ENCODE data around the gene OR6J1.
"Not testable (repeated sequence)": the region's sequence is repeated elsewhere in the genome, so short reads cannot be mapped to it uniquely, and the experiment has no call there.

GRCh38 chr14:22615765-22616164 is 28.4 kb downstream of the OR6J1 start:
- TF ChIP-seq, protein P1, sequence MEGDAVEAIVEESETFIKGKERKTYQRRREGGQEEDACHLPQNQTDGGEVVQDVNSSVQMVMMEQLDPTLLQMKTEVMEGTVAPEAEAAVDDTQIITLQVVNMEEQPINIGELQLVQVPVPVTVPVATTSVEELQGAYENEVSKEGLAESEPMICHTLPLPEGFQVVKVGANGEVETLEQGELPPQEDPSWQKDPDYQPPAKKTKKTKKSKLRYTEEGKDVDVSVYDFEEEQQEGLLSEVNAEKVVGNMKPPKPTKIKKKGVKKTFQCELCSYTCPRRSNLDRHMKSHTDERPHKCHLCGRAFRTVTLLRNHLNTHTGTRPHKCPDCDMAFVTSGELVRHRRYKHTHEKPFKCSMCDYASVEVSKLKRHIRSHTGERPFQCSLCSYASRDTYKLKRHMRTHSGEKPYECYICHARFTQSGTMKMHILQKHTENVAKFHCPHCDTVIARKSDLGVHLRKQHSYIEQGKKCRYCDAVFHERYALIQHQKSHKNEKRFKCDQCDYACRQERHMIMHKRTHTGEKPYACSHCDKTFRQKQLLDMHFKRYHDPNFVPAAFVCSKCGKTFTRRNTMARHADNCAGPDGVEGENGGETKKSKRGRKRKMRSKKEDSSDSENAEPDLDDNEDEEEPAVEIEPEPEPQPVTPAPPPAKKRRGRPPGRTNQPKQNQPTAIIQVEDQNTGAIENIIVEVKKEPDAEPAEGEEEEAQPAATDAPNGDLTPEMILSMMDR (IDR thresholded peaks at IDR 0.05) = not testable (repeated sequence)
- not testable (repeated sequence) for TF ChIP-seq USF2 (IDR thresholded peaks at IDR 0.05; ENCODE audit: borderline replicate concordance, low read depth, low read length); YY1 (IDR thresholded peaks at IDR 0.05; ENCODE audit: low read depth); TCF12 (IDR thresholded peaks at IDR 0.05); POLR2AphosphoS5 (IDR thresholded peaks at IDR 0.05; ENCODE audit: low read depth, low read length); EP300 (IDR thresholded peaks at IDR 0.05; ENCODE audit: borderline replicate concordance in 1 of 2, low read depth in 1 of 2, low read length in 1 of 2); FOXM1 (IDR thresholded peaks at IDR 0.05; ENCODE audit: low read depth); IRF3 (IDR thresholded peaks at IDR 0.05; ENCODE audit: low read depth, low read length); SIN3A (IDR thresholded peaks at IDR 0.05; ENCODE audit: borderline replicate concordance, low read depth, low read length); JUND (IDR thresholded peaks at IDR 0.05); EZH2phosphoT487 (IDR thresholded peaks at IDR 0.05; ENCODE audit: borderline replicate concordance, low read depth); NFIC (IDR thresholded peaks at IDR 0.05; ENCODE audit: borderline replicate concordance); TAF1 (IDR thresholded peaks at IDR 0.05; ENCODE audit: borderline replicate concordance, low read depth, low read length)
- TF ChIP-seq, protein P2, sequence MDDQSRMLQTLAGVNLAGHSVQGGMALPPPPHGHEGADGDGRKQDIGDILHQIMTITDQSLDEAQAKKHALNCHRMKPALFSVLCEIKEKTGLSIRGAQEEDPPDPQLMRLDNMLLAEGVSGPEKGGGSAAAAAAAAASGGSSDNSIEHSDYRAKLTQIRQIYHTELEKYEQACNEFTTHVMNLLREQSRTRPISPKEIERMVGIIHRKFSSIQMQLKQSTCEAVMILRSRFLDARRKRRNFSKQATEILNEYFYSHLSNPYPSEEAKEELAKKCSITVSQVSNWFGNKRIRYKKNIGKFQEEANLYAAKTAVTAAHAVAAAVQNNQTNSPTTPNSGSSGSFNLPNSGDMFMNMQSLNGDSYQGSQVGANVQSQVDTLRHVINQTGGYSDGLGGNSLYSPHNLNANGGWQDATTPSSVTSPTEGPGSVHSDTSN (IDR thresholded peaks at IDR 0.05) = not testable (repeated sequence)

Data from SK-N-SH (cell line).